GM18519 (cell line): ENCODE data around the gene UTP18.
"Not testable (repeated sequence)": the region's sequence is repeated elsewhere in the genome, so short reads cannot be mapped to it uniquely, and the experiment has no call there.

Experiments
- ATAC-seq: cut with Tn5 transposase; IDR thresholded peaks from one replicate; pipeline ENCODE4 v1.9.1; 2021; ENCODE audit warnings: mild to moderate bottlenecking, moderate library complexity; ENCODE audit not compliant: unreplicated experiment, low FRiP score

UTP18 gene

GRCh38 chr17:51325471-51325870, 65.1 kb downstream of the UTP18 start:
- no peak for ATAC-seq

GRCh38 chr17:51330861-51331503, 70.6 kb downstream of the UTP18 start:
- ATAC-seq: not testable (repeated sequence)

GRCh38 chr17:51335006-51335590, 74.8 kb downstream of the UTP18 start:
- no peak for ATAC-seq

- ATAC-seq: no peak
Measured at GRCh38 chr17:51335883-51336822, 75.8 kb downstream of the UTP18 start.

- no peak for ATAC-seq
Measured at GRCh38 chr17:51341457-51341856, 81.1 kb downstream of the UTP18 start.

- no peak for ATAC-seq
Measured at GRCh38 chr17:51342257-51342656, 81.9 kb downstream of the UTP18 start.

- ATAC-seq: no peak
Measured at GRCh38 chr17:51344532-51344931, 84.2 kb downstream of the UTP18 start.

- ATAC-seq: no peak
Measured at GRCh38 chr17:51346218-51346982, 86.1 kb downstream of the UTP18 start.
